Epithelial cell of esophagus (primary cell): Measurements from ENCODE around the gene AGBL1.

Source experiments
- DNase-seq: peaks from one replicate; pipeline ENCODE4 v3.0.0; 2010; ENCODE audit warnings: low read depth
- H3K4me3 ChIP-seq: 2 replicates; pipeline ENCODE4 v1.5.1; 2011; ENCODE audit warnings: mild to moderate bottlenecking, low read length, control low read depth
- TF ChIP-seq, protein P1 (sequence below): IDR thresholded peaks from 2 replicates; pipeline ENCODE4 v1.5.1; 2011; ENCODE audit warnings: low read depth, mild to moderate bottlenecking, low read length, control low read depth, inconsistent platforms; ENCODE audit not compliant: insufficient read depth; ENCODE audit errors: missing control alignments

AGBL1 gene

DNA sequence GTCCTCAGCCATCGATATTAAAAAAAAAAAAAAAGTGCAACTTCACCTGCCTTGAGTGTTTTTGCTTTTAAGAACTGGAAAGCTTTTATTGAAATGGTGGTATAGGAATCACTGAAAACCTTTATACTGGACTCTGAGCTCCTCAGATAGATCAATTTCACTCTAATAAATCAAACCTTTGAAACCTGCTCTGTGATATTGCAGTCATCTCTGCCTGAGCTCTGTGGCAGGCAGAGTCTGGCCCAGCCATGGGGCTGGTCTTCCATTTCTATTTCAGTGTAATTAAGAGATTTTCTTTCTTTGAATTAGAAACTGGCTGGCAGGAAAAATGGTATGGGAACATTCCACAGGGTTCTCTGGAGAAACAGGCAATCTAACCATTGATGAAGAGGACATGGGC, 762.5 kb downstream of the AGBL1 start:
- DNase-seq, result no peak
- no peak overlapping the region for H3K4me3 ChIP-seq
- TF ChIP-seq, protein P1, sequence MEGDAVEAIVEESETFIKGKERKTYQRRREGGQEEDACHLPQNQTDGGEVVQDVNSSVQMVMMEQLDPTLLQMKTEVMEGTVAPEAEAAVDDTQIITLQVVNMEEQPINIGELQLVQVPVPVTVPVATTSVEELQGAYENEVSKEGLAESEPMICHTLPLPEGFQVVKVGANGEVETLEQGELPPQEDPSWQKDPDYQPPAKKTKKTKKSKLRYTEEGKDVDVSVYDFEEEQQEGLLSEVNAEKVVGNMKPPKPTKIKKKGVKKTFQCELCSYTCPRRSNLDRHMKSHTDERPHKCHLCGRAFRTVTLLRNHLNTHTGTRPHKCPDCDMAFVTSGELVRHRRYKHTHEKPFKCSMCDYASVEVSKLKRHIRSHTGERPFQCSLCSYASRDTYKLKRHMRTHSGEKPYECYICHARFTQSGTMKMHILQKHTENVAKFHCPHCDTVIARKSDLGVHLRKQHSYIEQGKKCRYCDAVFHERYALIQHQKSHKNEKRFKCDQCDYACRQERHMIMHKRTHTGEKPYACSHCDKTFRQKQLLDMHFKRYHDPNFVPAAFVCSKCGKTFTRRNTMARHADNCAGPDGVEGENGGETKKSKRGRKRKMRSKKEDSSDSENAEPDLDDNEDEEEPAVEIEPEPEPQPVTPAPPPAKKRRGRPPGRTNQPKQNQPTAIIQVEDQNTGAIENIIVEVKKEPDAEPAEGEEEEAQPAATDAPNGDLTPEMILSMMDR, result no peak

DNA sequence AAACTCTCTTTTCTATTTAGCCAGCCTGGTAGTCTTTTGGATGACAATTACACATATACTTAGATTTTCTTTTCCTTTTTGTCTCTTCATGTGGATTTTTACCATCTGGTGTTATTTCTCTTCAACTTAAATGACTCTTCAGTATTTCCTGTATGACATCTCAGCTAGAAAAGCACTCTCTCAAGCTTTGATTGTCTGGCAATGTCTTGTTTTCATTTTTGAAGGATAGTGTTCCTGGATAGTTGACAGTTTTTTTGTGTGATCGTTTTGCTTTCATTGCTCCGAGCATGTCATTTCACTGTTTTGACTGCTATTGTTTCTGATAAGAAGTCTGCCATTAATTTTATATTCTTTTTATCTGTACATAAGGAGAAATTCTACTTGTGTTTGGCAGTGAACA, 766.4 kb downstream of the AGBL1 start:
- DNase-seq, result no peak

GRCh38 chr15:86849136-86849535, 769.5 kb downstream of the AGBL1 start:
- DNase-seq, result no peak
- TF ChIP-seq, protein P1, result no peak
- no peak overlapping the region for H3K4me3 ChIP-seq

More for the DNA sequence above, 766.4 kb downstream of the AGBL1 start:
- no peak overlapping the region for H3K4me3 ChIP-seq
- TF ChIP-seq, protein P1, result no peak

- H3K4me3 ChIP-seq, result no peak overlapping the region
- no peak for DNase-seq
- TF ChIP-seq, protein P1, result no peak
Observed at GRCh38 chr15:86849558-86850285, 770.1 kb downstream of the AGBL1 start.

GRCh38 chr15:86850939-86851338, 771.3 kb downstream of the AGBL1 start:
- TF ChIP-seq, protein P1, result no peak
- no peak for DNase-seq
- no peak overlapping the region for H3K4me3 ChIP-seq

- DNase-seq, result peak; percentile 26
- TF ChIP-seq, protein P1, result no peak
- no peak overlapping the region for H3K4me3 ChIP-seq
Observed at GRCh38 chr15:86852741-86853140, 773.1 kb downstream of the AGBL1 start.

DNA sequence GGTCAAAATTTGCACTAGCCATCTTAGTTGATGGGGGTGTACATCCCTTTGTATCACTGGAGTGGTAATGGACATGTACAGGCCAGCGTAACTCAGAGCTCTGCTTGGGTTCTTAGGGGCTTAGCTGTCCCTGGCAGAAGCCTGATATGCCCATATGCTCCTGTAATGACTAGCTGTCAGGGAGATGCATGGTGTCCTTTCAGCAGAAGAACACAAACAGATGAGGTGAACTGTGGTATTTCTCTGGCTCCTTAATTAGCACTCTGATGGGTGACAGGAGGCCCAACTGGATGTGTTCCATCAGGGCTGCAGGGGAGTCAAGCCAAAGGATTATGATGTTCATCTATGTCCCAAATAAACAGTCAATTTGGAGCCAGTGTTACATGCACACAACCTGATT, 774.5 kb downstream of the AGBL1 start:
- TF ChIP-seq, protein P1, result no peak

More for the DNA sequence above, 774.5 kb downstream of the AGBL1 start:
- no peak for DNase-seq
- H3K4me3 ChIP-seq, result no peak overlapping the region
